ENCODE results near the gene AJM1.

AJM1 gene

GRCh38 chr9:136804509-136805206, 37.6 kb upstream of the AJM1 start:
- no peak overlapping the region for H3K4me3 ChIP-seq (ENCODE audit: low read depth, low read length)
- no peak for TF ChIP-seq CTCF (IDR thresholded peaks at IDR 0.05; ENCODE audit: insufficient read depth, low read depth, low read length, missing control alignments)
- no peak for DNase-seq (ENCODE audit: low read depth)

GRCh38 chr9:136805207-136805740, 37.0 kb upstream of the AJM1 start:
- TF ChIP-seq CTCF (IDR thresholded peaks at IDR 0.05; ENCODE audit: insufficient read depth, low read depth, low read length, missing control alignments): no peak
- DNase-seq (ENCODE audit: low read depth): no peak
- H3K4me3 ChIP-seq (ENCODE audit: low read depth, low read length): no peak overlapping the region

- no peak for TF ChIP-seq CTCF (IDR thresholded peaks at IDR 0.05; ENCODE audit: insufficient read depth, low read depth, low read length, missing control alignments)
- no peak for DNase-seq (ENCODE audit: low read depth)
- H3K4me3 ChIP-seq (ENCODE audit: low read depth, low read length): no peak overlapping the region
Observed at GRCh38 chr9:136806067-136806466, 36.2 kb upstream of the AJM1 start.

- peak overlapping the region; percentile 93 for H3K4me3 ChIP-seq (ENCODE audit: low read depth, low read length)
- no peak for DNase-seq (ENCODE audit: low read depth)
- no peak for TF ChIP-seq CTCF (IDR thresholded peaks at IDR 0.05; ENCODE audit: insufficient read depth, low read depth, low read length, missing control alignments)
Observed at GRCh38 chr9:136806631-136807201, 35.6 kb upstream of the AJM1 start.

- peak; percentile 84 for DNase-seq (ENCODE audit: low read depth)
Observed at GRCh38 chr9:136807281-136808074, 34.8 kb upstream of the AJM1 start, which contains the start of gene RABL6. RABL6 (plus strand) TSS chr9:136807948; CDS start chr9:136808197, 249 bp downstream.

More at GRCh38 chr9:136807281-136808074, 34.8 kb upstream of the AJM1 start, which contains the start of gene RABL6:
- TF ChIP-seq CTCF (IDR thresholded peaks at IDR 0.05; ENCODE audit: insufficient read depth, low read depth, low read length, missing control alignments): no peak
- peak within 1 kb of the TSS; percentile 93 for H3K4me3 ChIP-seq (ENCODE audit: low read depth, low read length)

All from GM12865 (cell line).